SH-SY5Y (cell line): Measurements from ENCODE around the gene MT1G.

Source experiments
- GATA2 ChIP-seq: IDR thresholded peaks from 2 replicates; pipeline ENCODE4 v1.6.1; 2011; ENCODE audit warnings: mild to moderate bottlenecking, low read depth, low read length
- GATA3 ChIP-seq: IDR thresholded peaks from 2 replicates; pipeline ENCODE4 v1.6.1; 2011; ENCODE audit warnings: low read depth, mild to moderate bottlenecking, low read length, moderate library complexity

GRCh38 chr16:56652600-56652999 is 15.3 kb downstream of the MT1G start:
- TF ChIP-seq GATA2 (no peak), GATA3 (no peak)
